HUES6 (cell line): ENCODE results near the gene ZGPAT.
"Not testable (repeated sequence)": the region's sequence is repeated elsewhere in the genome, so short reads cannot be mapped to it uniquely, and the experiment has no call there.

Experiments used
- H3K27ac ChIP-seq: 2 replicates; pipeline ENCODE4 v1.7.0; 2013; ENCODE audit warnings: low read depth, mild to moderate bottlenecking, low read length, inconsistent platforms
- H3K27me3 ChIP-seq: 2 replicates; pipeline ENCODE4 v1.6.1; 2013; ENCODE audit warnings: low read length; ENCODE audit not compliant: control insufficient read depth, insufficient read depth
- H3K36me3 ChIP-seq: 2 replicates; pipeline ENCODE4 v1.6.1; 2013; ENCODE audit warnings: low read length; ENCODE audit not compliant: control insufficient read depth, insufficient read depth
- H3K4me1 ChIP-seq: 2 replicates; pipeline ENCODE4 v1.6.1; 2013; ENCODE audit warnings: low read length; ENCODE audit not compliant: control insufficient read depth, insufficient read depth
- H3K4me3 ChIP-seq: 2 replicates; pipeline ENCODE4 v1.5.1; 2013; ENCODE audit warnings: low read depth, low read length
- H3K9ac ChIP-seq: one replicate; pipeline ENCODE4 v1.6.1; 2013; ENCODE audit warnings: mild to moderate bottlenecking, low read length
- H3K9me3 ChIP-seq: 2 replicates; pipeline ENCODE4 v1.6.1; 2013; ENCODE audit warnings: low read depth, low read length; ENCODE audit not compliant: control insufficient read depth, insufficient read depth

Gene ZGPAT

GRCh38 chr20:63664861-63665594 is 42.8 kb upstream of the ZGPAT start:
- Histone ChIP-seq H3K9ac (no peak overlapping the region), H3K27ac (no peak overlapping the region), H3K4me3 (no peak overlapping the region), H3K4me1 (no peaks in the 10 kb centered on the region), H3K9me3 (no peaks in the 10 kb centered on the region), H3K27me3 (no peaks in the 10 kb centered on the region), H3K36me3 (peaks cover 78% of the 10 kb centered on the region)

- H3K9me3 ChIP-seq = no peaks in the 10 kb centered on the region
- no peak overlapping the region for H3K4me3 ChIP-seq
- no peaks in the 10 kb centered on the region for H3K4me1 ChIP-seq
- no peak overlapping the region for H3K9ac ChIP-seq
- no peak overlapping the region for H3K27ac ChIP-seq
- no peaks in the 10 kb centered on the region for H3K27me3 ChIP-seq
- H3K36me3 ChIP-seq = peaks cover 74% of the 10 kb centered on the region
These were observed 42.1 kb upstream of the ZGPAT start for GRCh38 chr20:63665708-63666107.

GRCh38 chr20:63667858-63668257 is 40.0 kb upstream of the ZGPAT start:
- Histone ChIP-seq H3K27ac (no peak overlapping the region), H3K36me3 (peaks cover 62% of the 10 kb centered on the region), H3K9me3 (no peaks in the 10 kb centered on the region), H3K4me1 (no peaks in the 10 kb centered on the region), H3K9ac (no peak overlapping the region), H3K27me3 (no peaks in the 10 kb centered on the region), H3K4me3 (no peak overlapping the region)

GRCh38 chr20:63668351-63668750 is 39.5 kb upstream of the ZGPAT start:
- Histone ChIP-seq H3K36me3 (peaks cover 58% of the 10 kb centered on the region), H3K9me3 (no peaks in the 10 kb centered on the region)

GRCh38 chr20:63671695-63672094 is 36.1 kb upstream of the ZGPAT start:
- not testable (repeated sequence) for H3K9ac ChIP-seq, H3K4me1 ChIP-seq, H3K9me3 ChIP-seq, H3K27me3 ChIP-seq, H3K27ac ChIP-seq, H3K4me3 ChIP-seq
- peaks cover 63% of the 10 kb centered on the region for H3K36me3 ChIP-seq

More at GRCh38 chr20:63668351-63668750, 39.5 kb upstream of the ZGPAT start:
- Histone ChIP-seq H3K9ac (no peak overlapping the region), H3K4me1 (no peaks in the 10 kb centered on the region), H3K27ac (no peak overlapping the region), H3K4me3 (no peak overlapping the region), H3K27me3 (no peaks in the 10 kb centered on the region)

GRCh38 chr20:63672666-63673065 is 35.2 kb upstream of the ZGPAT start:
- peaks cover 61% of the 10 kb centered on the region for H3K36me3 ChIP-seq
- H3K4me3 ChIP-seq = no peak overlapping the region
- H3K4me1 ChIP-seq = no peaks in the 10 kb centered on the region
- H3K9ac ChIP-seq = no peak overlapping the region
- H3K27ac ChIP-seq = no peak overlapping the region
- no peaks in the 10 kb centered on the region for H3K27me3 ChIP-seq
- H3K9me3 ChIP-seq = no peaks in the 10 kb centered on the region

- peaks cover 60% of the 10 kb centered on the region for H3K36me3 ChIP-seq
- no peaks in the 10 kb centered on the region for H3K4me1 ChIP-seq
These were observed 33.9 kb upstream of the ZGPAT start for GRCh38 chr20:63673951-63674350.

GRCh38 chr20:63675681-63676368 is 32.0 kb upstream of the ZGPAT start:
- H3K36me3 ChIP-seq = peaks cover 61% of the 10 kb centered on the region
- H3K4me1 ChIP-seq = no peaks in the 10 kb centered on the region
- H3K9me3 ChIP-seq = no peaks in the 10 kb centered on the region
- H3K4me3 ChIP-seq = no peak overlapping the region
- no peak overlapping the region for H3K9ac ChIP-seq
- H3K27me3 ChIP-seq = no peaks in the 10 kb centered on the region
- no peak overlapping the region for H3K27ac ChIP-seq

More at GRCh38 chr20:63673951-63674350, 33.9 kb upstream of the ZGPAT start:
- Histone ChIP-seq H3K27ac (no peak overlapping the region), H3K9me3 (no peaks in the 10 kb centered on the region), H3K9ac (no peak overlapping the region), H3K4me3 (no peak overlapping the region), H3K27me3 (no peaks in the 10 kb centered on the region)

GRCh38 chr20:63678071-63678470 is 29.8 kb upstream of the ZGPAT start:
- Histone ChIP-seq H3K9me3 (no peaks in the 10 kb centered on the region), H3K27me3 (no peaks in the 10 kb centered on the region), H3K4me3 (no peak overlapping the region), H3K27ac (no peak overlapping the region), H3K36me3 (peaks cover 62% of the 10 kb centered on the region), H3K4me1 (no peaks in the 10 kb centered on the region), H3K9ac (no peak overlapping the region)

- Histone ChIP-seq H3K27ac (no peak overlapping the region), H3K4me1 (no peaks in the 10 kb centered on the region; the same call in 1 of the 2 replicates), H3K36me3 (peaks cover 62% of the 10 kb centered on the region), H3K4me3 (no peak overlapping the region), H3K27me3 (no peaks in the 10 kb centered on the region), H3K9ac (no peak overlapping the region), H3K9me3 (no peaks in the 10 kb centered on the region)
These were observed 29.0 kb upstream of the ZGPAT start for GRCh38 chr20:63678667-63679465.
